Neural cell (in vitro differentiated cells): ENCODE data around the gene PDS5B. TPM values are rescaled to one million over a fixed set of nuclear protein-coding genes. Genes with fewer than 3 reads are reported as not detected.

Source experiments
- H2AFZ ChIP-seq: fragments of 200-600, 300-800 bp; sonication (generic), shearing (Covaris generic); 2 replicates; pipeline ENCODE4 v1.6.0; 2014; ENCODE audit warnings: low read depth, mild to moderate bottlenecking, antibody characterized with exemption, low read length, moderate library complexity
- H3F3A ChIP-seq: fragments of 200-600 bp; shearing (Covaris generic); 2 replicates; pipeline ENCODE4 v1.6.1; 2016; ENCODE audit warnings: mild to moderate bottlenecking, moderate library complexity, mixed read lengths, antibody characterized with exemption, low read length; ENCODE audit not compliant: insufficient read depth, poor library complexity, severe bottlenecking
- H3K27ac ChIP-seq: fragments of 200-600, 300-800 bp; sonication (generic), shearing (Covaris generic); 2 replicates; pipeline ENCODE4 v1.5.1; 2014; ENCODE audit warnings: mild to moderate bottlenecking, low read length, moderate library complexity
- H3K27me3 ChIP-seq: fragments of 300-800, 200-600 bp; sonication (generic), shearing (Covaris generic); 2 replicates; pipeline ENCODE4 v1.6.0; 2014; ENCODE audit warnings: mild to moderate bottlenecking, low read depth, low read length, moderate library complexity; ENCODE audit not compliant: insufficient read depth
- H3K36me3 ChIP-seq: fragments of 300-800, 200-600 bp; sonication (generic), shearing (Covaris generic); 2 replicates; pipeline ENCODE4 v1.5.1; 2014; ENCODE audit warnings: mild to moderate bottlenecking, antibody characterized with exemption, low read length, moderate library complexity; ENCODE audit not compliant: insufficient read depth
- H3K4me2 ChIP-seq: fragments of 300-800, 200-600 bp; sonication (generic), shearing (Covaris generic); 2 replicates; pipeline ENCODE4 v1.6.0; 2014; ENCODE audit warnings: mild to moderate bottlenecking, low read length
- H3K4me3 ChIP-seq: fragments of 300-800, 200-600 bp; sonication (generic), shearing (Covaris generic); 2 replicates; pipeline ENCODE4 v1.5.1; 2014; ENCODE audit warnings: mild to moderate bottlenecking, low read length, moderate library complexity
- H3K79me2 ChIP-seq: fragments of 200-600 bp; shearing (Covaris generic); replicated peaks from 2 replicates; pipeline ENCODE4 v1.6.0; 2014; ENCODE audit warnings: mild to moderate bottlenecking, low read length, moderate library complexity; ENCODE audit not compliant: insufficient read depth
- H3K9ac ChIP-seq: fragments of 300-800, 200-600 bp; sonication (generic), shearing (Covaris generic); 2 replicates; pipeline ENCODE4 v1.6.1; 2016; ENCODE audit warnings: mild to moderate bottlenecking, low read length, mixed read lengths
- H3K9me2 ChIP-seq: fragments of 200-600 bp; shearing (Covaris generic); 2 replicates; pipeline ENCODE4 v1.6.1; 2016; ENCODE audit warnings: mild to moderate bottlenecking, low read length, mixed read lengths; ENCODE audit not compliant: insufficient read depth
- H3K9me3 ChIP-seq: fragments of 200-600, 300-800 bp; sonication (generic), shearing (Covaris generic); 2 replicates; pipeline ENCODE4 v1.6.1; 2016; ENCODE audit warnings: mild to moderate bottlenecking, mixed run types, low read length, moderate library complexity, mixed read lengths
- H4K20me1 ChIP-seq: fragments of 200-600 bp; shearing (Covaris generic); 2 replicates; pipeline ENCODE4 v1.6.1; 2016; ENCODE audit warnings: mild to moderate bottlenecking, mixed run types; ENCODE audit not compliant: insufficient read depth
- EP300 ChIP-seq: fragments of 450-650 bp; conservative IDR thresholded peaks from 2 replicates; pipeline ENCODE4 v1.6.1; 2014; ENCODE audit warnings: antibody characterized with exemption, mild to moderate bottlenecking, moderate library complexity; ENCODE audit not compliant: poor library complexity, severe bottlenecking
- EZH2 ChIP-seq: fragments of 200-600, 300-800 bp; shearing (Covaris generic), sonication (generic); IDR thresholded peaks from 2 replicates; pipeline ENCODE4 v1.6.1; 2014; ENCODE audit warnings: antibody characterized with exemption, low read length, borderline replicate concordance, mild to moderate bottlenecking; ENCODE audit not compliant: insufficient read depth, poor library complexity, severe bottlenecking
- MXI1 ChIP-seq: fragments of 450-650 bp; conservative IDR thresholded peaks from 2 replicates; pipeline ENCODE4 v1.6.1; 2014; ENCODE audit warnings: antibody characterized with exemption, mild to moderate bottlenecking; ENCODE audit not compliant: poor library complexity, severe bottlenecking
- POLR2AphosphoS5 ChIP-seq: IDR thresholded peaks from 2 replicates; pipeline ENCODE4 v1.6.1; 2012
- RAD21 ChIP-seq: fragments of 450-650 bp; conservative IDR thresholded peaks from 2 replicates; pipeline ENCODE4 v1.6.1; 2014; ENCODE audit warnings: antibody characterized with exemption, mild to moderate bottlenecking, moderate library complexity
- SMC3 ChIP-seq: fragments of 450-650 bp; conservative IDR thresholded peaks from 2 replicates; pipeline ENCODE4 v1.6.1; 2014; ENCODE audit warnings: antibody characterized with exemption, mild to moderate bottlenecking, moderate library complexity; ENCODE audit not compliant: poor library complexity
- TAF1 ChIP-seq: IDR thresholded peaks from 2 replicates; pipeline ENCODE4 v1.6.1; 2012; ENCODE audit warnings: low read depth
- polyA plus RNA-seq: library from polyadenylated mRNA; depleted of rRNA; stranded (reverse); fragments of >200 nt; gene quantifications from 2 replicates; pipeline ENCODE4 v1.2.3, GENCODE V29; 2014
- TF ChIP-seq, protein P1 (sequence below): IDR thresholded peaks from 2 replicates; pipeline ENCODE4 v1.6.1; 2012; ENCODE audit warnings: borderline replicate concordance
- TF ChIP-seq, protein P2 (sequence below): fragments of 450-650 bp; IDR thresholded peaks from 2 replicates; pipeline ENCODE4 v1.5.1; 2014; ENCODE audit warnings: antibody characterized with exemption, mild to moderate bottlenecking, moderate library complexity; ENCODE audit not compliant: poor library complexity, severe bottlenecking

The PDS5B gene
- polyA plus RNA-seq, 1 donor from 2014 or later = 27.6 TPM

DNA sequence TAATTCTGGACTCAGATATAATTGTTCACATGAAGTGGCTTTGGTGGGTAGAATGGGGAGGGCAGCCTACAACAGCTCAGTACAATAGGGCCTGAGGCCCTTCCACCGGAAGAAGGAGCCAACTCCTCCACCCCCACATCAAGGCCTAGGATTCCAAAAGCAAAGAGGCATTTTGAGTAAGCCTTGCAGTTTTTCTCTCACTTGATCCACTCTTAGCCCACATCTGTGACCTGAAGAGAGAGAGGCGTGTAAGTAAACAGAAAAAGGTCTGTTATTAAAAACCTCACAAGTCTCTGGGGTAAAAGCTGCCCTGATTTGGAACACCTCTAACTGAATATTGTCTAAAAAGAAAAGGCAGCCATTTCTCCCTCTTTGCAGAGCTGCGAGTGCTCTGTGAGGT, 215.9 kb downstream of the PDS5B start:
- H3K79me2 ChIP-seq = no peaks in the 10 kb centered on the region

DNA sequence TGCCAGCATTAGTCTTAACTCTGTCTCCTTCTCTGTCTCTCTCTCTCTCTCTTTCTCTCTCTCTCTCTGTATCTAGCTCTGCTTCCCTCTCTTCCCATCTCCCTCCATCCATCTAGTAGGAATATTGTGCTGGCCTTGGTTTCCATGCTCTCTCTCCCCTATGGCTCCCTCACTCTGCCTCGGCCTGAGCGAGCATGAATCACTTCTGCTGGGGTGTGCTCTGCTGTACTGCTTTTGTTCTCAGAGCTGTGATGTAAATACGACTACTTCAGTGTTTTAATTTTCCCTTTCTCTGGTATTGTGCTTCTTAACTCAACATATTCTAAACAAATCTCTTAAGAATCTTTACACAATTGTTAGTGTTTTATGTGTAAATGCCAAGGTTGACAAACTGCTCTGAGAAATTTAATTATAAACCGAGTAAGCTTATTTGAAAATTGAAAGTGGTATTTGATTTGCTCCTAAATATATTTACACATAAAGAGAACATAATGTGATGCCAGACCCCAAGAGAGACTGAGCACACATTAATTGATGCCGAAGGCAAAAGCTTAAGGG, 218.5 kb downstream of the PDS5B start:
- H3F3A ChIP-seq = no peaks in the 10 kb centered on the region
- no peaks in the 10 kb centered on the region for H3K27me3 ChIP-seq
- no peak overlapping the region for H3K9ac ChIP-seq
- H3K9me2 ChIP-seq = no peaks in the 10 kb centered on the region
- H2AFZ ChIP-seq = no peak overlapping the region
- no peaks in the 10 kb centered on the region for H4K20me1 ChIP-seq
- no peaks in the 10 kb centered on the region for H3K79me2 ChIP-seq
- no peak overlapping the region for H3K4me3 ChIP-seq
- H3K9me3 ChIP-seq = no peaks in the 10 kb centered on the region
- no peaks in the 10 kb centered on the region for H3K36me3 ChIP-seq
- TF ChIP-seq POLR2AphosphoS5 = no peak
- TF ChIP-seq MXI1 = no peak
- TF ChIP-seq TAF1 = no peak
- no peak for TF ChIP-seq EZH2
- TF ChIP-seq, protein P1, sequence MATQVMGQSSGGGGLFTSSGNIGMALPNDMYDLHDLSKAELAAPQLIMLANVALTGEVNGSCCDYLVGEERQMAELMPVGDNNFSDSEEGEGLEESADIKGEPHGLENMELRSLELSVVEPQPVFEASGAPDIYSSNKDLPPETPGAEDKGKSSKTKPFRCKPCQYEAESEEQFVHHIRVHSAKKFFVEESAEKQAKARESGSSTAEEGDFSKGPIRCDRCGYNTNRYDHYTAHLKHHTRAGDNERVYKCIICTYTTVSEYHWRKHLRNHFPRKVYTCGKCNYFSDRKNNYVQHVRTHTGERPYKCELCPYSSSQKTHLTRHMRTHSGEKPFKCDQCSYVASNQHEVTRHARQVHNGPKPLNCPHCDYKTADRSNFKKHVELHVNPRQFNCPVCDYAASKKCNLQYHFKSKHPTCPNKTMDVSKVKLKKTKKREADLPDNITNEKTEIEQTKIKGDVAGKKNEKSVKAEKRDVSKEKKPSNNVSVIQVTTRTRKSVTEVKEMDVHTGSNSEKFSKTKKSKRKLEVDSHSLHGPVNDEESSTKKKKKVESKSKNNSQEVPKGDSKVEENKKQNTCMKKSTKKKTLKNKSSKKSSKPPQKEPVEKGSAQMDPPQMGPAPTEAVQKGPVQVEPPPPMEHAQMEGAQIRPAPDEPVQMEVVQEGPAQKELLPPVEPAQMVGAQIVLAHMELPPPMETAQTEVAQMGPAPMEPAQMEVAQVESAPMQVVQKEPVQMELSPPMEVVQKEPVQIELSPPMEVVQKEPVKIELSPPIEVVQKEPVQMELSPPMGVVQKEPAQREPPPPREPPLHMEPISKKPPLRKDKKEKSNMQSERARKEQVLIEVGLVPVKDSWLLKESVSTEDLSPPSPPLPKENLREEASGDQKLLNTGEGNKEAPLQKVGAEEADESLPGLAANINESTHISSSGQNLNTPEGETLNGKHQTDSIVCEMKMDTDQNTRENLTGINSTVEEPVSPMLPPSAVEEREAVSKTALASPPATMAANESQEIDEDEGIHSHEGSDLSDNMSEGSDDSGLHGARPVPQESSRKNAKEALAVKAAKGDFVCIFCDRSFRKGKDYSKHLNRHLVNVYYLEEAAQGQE = no peak
- TF ChIP-seq SMC3 = no peak
- TF ChIP-seq, protein P2, sequence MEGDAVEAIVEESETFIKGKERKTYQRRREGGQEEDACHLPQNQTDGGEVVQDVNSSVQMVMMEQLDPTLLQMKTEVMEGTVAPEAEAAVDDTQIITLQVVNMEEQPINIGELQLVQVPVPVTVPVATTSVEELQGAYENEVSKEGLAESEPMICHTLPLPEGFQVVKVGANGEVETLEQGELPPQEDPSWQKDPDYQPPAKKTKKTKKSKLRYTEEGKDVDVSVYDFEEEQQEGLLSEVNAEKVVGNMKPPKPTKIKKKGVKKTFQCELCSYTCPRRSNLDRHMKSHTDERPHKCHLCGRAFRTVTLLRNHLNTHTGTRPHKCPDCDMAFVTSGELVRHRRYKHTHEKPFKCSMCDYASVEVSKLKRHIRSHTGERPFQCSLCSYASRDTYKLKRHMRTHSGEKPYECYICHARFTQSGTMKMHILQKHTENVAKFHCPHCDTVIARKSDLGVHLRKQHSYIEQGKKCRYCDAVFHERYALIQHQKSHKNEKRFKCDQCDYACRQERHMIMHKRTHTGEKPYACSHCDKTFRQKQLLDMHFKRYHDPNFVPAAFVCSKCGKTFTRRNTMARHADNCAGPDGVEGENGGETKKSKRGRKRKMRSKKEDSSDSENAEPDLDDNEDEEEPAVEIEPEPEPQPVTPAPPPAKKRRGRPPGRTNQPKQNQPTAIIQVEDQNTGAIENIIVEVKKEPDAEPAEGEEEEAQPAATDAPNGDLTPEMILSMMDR = no peak
- TF ChIP-seq EP300 = no peak
- H3K27ac ChIP-seq = no peak overlapping the region
- H3K4me2 ChIP-seq = no peak overlapping the region

More for the DNA sequence above, 215.9 kb downstream of the PDS5B start:
- Histone ChIP-seq H3K4me2 (no peak overlapping the region), H3K27me3 (no peaks in the 10 kb centered on the region), H3F3A (no peaks in the 10 kb centered on the region), H3K27ac (no peak overlapping the region), H3K9me2 (no peaks in the 10 kb centered on the region), H3K9ac (no peak overlapping the region), H3K9me3 (no peaks in the 10 kb centered on the region), H3K4me3 (no peak overlapping the region), H2AFZ (no peak overlapping the region), H4K20me1 (no peaks in the 10 kb centered on the region), H3K36me3 (no peaks in the 10 kb centered on the region)
- no peak for TF ChIP-seq POLR2AphosphoS5
- TF ChIP-seq MXI1 = no peak
- TF ChIP-seq EP300 = no peak
- no peak for TF ChIP-seq RAD21
- TF ChIP-seq, protein P2 = no peak
- TF ChIP-seq SMC3 = no peak
- TF ChIP-seq, protein P1 = no peak
- no peak for TF ChIP-seq EZH2
- no peak for TF ChIP-seq TAF1
